WI38 (cell line): ENCODE results near the gene ASF1A.

Source experiments
- H3K4me3 ChIP-seq: 2 replicates; pipeline ENCODE4 v1.5.1; 2011; ENCODE audit warnings: low read depth, mild to moderate bottlenecking, control low read depth, low read length
- TF ChIP-seq, protein P1 (sequence below): IDR thresholded peaks from 2 replicates; pipeline ENCODE4 v1.5.1; 2012; ENCODE audit warnings: low read depth, mild to moderate bottlenecking, control low read depth, low read length

Gene ASF1A

DNA sequence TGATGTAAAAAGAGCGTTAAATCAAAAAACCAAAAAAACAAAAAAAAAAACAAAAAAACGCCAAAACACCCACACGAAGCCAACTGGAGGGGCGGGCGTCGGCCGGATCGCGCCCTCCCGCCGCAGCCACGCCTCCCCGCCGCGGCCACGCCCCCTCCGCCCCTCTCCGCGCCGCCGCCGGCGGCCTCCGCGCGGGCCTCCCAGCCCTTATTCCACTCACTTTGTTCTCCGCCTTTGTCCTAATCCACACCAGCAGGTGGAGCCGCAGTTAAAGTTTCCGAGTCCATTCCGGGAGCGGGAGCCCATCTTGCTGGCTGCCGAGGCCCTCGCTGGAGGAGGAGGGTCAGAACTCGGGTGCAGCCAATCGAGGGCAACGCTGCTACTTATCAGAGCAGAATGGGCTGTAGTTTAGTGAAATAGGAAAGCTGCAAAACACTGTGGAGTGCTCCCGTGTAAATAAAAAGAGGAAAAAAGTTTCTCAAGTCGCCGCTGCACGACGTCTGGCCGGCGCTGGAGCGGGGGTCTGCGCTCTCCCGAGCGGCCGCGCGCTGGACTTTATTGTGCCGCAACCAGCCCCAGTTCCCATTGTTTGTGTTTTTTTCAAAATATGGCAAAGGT, at the start of gene ASF1A:
ASF1A (plus strand) TSS at position 346 of the 618 bp plus-strand sequence; CDS start at position 608, 262 bp downstream.
- TF ChIP-seq, protein P1, sequence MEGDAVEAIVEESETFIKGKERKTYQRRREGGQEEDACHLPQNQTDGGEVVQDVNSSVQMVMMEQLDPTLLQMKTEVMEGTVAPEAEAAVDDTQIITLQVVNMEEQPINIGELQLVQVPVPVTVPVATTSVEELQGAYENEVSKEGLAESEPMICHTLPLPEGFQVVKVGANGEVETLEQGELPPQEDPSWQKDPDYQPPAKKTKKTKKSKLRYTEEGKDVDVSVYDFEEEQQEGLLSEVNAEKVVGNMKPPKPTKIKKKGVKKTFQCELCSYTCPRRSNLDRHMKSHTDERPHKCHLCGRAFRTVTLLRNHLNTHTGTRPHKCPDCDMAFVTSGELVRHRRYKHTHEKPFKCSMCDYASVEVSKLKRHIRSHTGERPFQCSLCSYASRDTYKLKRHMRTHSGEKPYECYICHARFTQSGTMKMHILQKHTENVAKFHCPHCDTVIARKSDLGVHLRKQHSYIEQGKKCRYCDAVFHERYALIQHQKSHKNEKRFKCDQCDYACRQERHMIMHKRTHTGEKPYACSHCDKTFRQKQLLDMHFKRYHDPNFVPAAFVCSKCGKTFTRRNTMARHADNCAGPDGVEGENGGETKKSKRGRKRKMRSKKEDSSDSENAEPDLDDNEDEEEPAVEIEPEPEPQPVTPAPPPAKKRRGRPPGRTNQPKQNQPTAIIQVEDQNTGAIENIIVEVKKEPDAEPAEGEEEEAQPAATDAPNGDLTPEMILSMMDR, result peak; percentile 29; the same call in 1 of the 2 replicates
- H3K4me3 ChIP-seq, result peak within 1 kb of the TSS; percentile 89

DNA sequence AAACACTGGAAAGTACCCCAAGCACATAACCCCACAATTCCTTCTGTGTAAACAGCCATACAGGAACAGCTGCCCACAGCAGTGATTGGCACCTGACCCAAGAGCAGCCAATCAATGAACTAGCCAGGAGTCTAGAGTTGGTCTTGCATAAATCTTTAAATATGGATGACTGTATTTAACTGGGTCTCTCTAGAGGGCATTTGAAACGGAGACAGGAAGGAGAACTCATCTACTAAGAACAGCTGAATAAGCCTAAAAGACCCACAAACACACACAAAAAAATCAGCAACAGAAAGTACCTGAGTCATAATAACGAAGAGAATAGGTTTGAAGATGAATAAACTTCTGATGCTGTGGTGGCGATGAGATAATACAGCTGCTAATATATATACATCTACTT, 49.0 kb upstream of the ASF1A start:
- no peak overlapping the region for H3K4me3 ChIP-seq
- TF ChIP-seq, protein P1, result no peak

DNA sequence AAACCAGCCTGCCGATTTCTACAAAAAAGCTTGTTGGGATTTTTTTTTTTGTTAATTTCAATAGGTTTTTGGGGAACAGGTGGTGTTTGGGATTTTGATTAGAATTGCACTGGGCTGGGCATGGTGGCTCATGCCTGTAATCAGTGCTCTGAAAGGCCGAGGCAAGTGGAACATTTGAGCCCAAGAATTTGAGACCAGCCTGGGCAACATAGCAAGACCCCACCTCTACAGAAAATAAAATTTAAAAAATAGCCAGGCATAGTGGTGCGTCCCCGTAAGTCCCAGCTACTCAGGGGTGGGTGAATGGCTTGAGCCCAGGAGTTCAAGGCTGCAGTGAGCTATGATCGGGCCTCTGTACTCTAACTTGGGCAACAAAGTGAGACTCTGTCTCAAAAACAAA, 40.5 kb upstream of the ASF1A start:
- TF ChIP-seq, protein P1, result no peak
- H3K4me3 ChIP-seq, result no peak overlapping the region

DNA sequence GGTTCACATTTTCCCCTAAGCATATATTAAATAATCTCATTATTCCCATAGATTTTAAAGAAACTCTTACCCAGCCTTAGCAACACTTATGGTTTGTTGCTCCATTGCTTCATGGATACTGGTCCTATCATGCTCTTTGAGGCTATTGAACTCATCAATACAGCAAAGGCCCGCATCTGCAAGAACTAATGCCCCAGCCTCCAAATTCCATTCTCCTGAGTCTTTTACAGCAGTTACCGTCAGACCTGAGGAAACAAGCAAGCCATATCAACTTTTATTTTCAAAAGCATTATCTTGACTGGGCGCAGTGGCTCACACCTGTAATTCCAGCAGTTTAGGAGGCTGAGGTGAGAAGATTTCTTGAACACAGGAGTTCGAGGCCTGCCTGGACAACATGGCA, 37.7 kb upstream of the ASF1A start:
- no peak overlapping the region for H3K4me3 ChIP-seq
- TF ChIP-seq, protein P1, result no peak

DNA sequence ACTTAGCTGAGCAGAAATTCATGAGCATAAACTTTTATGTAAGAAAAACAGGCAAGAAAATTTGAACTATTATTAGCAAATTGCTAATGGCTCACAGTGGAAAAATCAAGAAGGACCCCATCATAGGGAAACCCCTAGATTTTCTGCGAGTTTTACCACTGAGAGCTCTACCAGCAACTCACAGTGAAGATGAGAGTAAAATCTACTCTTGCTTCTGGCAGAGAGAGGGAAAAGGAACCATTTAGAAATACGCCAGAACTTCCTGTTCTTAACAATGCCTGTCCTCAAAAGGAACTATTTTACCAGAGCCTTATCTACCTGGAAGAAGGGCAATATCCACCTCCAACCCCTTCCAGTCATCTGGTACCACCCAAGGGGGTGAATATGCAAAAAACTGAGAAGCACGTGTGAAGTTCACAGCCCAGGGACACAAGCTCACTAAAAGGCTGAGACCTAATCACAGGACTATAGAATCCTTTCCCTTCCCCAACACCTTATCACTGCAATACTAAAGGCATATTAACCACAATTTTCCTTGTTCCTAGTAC, 34.4 kb upstream of the ASF1A start:
- TF ChIP-seq, protein P1, result no peak
- no peak overlapping the region for H3K4me3 ChIP-seq

DNA sequence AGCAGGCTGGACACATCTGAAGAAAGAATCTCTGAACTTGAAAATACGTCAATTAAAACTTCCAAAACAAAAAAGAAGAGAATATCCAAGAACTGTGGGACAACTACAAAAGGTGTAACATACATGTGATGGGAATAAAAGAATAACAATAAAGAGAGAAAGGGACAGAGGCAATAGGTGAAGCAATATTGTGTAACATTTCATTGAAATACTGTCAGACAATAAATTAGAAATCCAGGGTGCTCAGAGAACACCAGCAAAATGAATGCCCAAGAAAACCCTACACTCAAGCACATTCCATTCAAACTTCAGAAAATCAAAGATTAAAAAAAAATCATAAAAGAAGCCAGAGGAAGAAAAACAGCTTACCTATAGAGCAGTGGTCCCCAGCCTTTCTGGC, 33.6 kb upstream of the ASF1A start:
- H3K4me3 ChIP-seq, result no peak overlapping the region
- TF ChIP-seq, protein P1, result no peak

DNA sequence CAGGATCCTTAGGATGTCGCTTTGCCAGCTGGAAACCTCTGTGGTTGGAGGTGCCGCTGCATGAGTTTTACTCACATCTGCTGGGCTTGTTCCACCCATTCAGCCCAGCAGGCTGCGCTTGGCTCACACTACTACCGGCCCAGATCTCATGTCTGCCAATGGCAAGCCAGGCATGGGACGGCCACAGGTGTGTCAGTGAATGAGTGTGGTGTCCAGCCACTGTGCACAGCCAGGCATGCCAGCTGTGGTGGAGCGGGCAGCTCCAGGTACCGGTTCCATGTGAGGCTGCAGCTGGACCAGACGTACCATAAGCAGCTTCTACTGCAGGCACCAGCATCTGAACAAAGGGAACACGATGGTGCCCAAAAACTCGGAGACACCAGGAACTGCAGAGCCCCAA, 33.1 kb upstream of the ASF1A start:
- no peak overlapping the region for H3K4me3 ChIP-seq

More for the DNA sequence above, 33.1 kb upstream of the ASF1A start:
- TF ChIP-seq, protein P1, result no peak
